Parathyroid adenoma (tissue), 2 donors: ENCODE data around the gene OSGEPL1.
"Not testable (repeated sequence)": the region's sequence is repeated elsewhere in the genome, so short reads cannot be mapped to it uniquely, and the experiment has no call there.

Experiments
- H2AFZ ChIP-seq: fragments of 300-600 bp; sonication (generic); one replicate; pipeline ENCODE4 v1.7.0; 2017; ENCODE audit warnings: antibody characterized with exemption, mild to moderate bottlenecking
- H3K27ac ChIP-seq: fragments of 300-600 bp; sonication (generic); one replicate; pipeline ENCODE4 v1.7.0; 2017
- H3K27me3 ChIP-seq: fragments of 300-600 bp; sonication (generic); one replicate; pipeline ENCODE4 v1.7.0; 2017; ENCODE audit warnings: low read length; ENCODE audit not compliant: control insufficient read depth, insufficient read depth
- H3K36me3 ChIP-seq: fragments of 300-600 bp; sonication (generic); one replicate; pipeline ENCODE4 v1.7.0; 2017; ENCODE audit warnings: low read length; ENCODE audit not compliant: control insufficient read depth, insufficient read depth
- H3K4me1 ChIP-seq: fragments of 300-600 bp; sonication (generic); one replicate; pipeline ENCODE4 v1.7.0; 2017; ENCODE audit warnings: control low read depth
- H3K4me2 ChIP-seq: fragments of 300-600 bp; sonication (generic); one replicate; pipeline ENCODE4 v1.7.0; 2017; ENCODE audit warnings: low read length
- H3K4me3 ChIP-seq: fragments of 300-600 bp; sonication (generic); one replicate; pipeline ENCODE4 v1.7.0; 2017; ENCODE audit warnings: low read depth, low read length
- H3K79me2 ChIP-seq: fragments of 300-600 bp; sonication (generic); one replicate; pipeline ENCODE4 v1.7.0; 2017; ENCODE audit warnings: control low read depth
- H3K9ac ChIP-seq: fragments of 300-600 bp; sonication (generic); one replicate; pipeline ENCODE4 v1.7.0; 2017; ENCODE audit warnings: mild to moderate bottlenecking
- H3K9me3 ChIP-seq: fragments of 300-600 bp; sonication (generic); one replicate; pipeline ENCODE4 v1.7.0; 2017; ENCODE audit warnings: low read length; ENCODE audit not compliant: control insufficient read depth
- TF ChIP-seq, protein P1 (sequence below): fragments of 300-600 bp; sonication (generic); IDR thresholded peaks from one replicate; pipeline ENCODE4 v1.7.0; 2017; ENCODE audit warnings: antibody characterized with exemption, mild to moderate bottlenecking
- donor health status: primary hyperparathyroidism.

Gene OSGEPL1

DNA sequence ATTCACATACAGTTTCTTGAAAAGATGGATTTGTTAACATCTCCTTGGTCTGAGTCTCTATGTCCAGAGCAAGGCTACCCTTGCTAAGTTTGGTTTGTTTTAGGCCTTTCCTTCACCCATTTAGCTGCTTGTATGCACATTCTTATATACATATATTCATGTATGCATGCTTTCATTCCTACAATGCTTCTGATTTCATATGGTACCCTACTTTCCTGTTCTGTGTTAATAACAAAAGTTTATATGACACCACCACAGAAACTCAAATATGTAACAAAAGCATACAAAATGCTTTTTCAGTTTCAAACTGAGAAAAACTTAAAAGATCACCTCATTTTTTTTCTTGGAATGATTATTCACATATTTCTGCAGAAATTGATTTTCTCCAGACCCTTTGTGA lies 39.4 kb downstream of the OSGEPL1 start:
- Histone ChIP-seq H3K9ac (no peak overlapping the region), H3K9me3 (no peaks in the 10 kb centered on the region), H3K4me2 (no peak overlapping the region), H3K4me3 (no peak overlapping the region), H3K79me2 (no peaks in the 10 kb centered on the region), H3K36me3 (no peaks in the 10 kb centered on the region), H3K27ac (no peak overlapping the region), H3K4me1 (no peaks in the 10 kb centered on the region), H2AFZ (no peak overlapping the region), H3K27me3 (no peaks in the 10 kb centered on the region)
- TF ChIP-seq, protein P1, sequence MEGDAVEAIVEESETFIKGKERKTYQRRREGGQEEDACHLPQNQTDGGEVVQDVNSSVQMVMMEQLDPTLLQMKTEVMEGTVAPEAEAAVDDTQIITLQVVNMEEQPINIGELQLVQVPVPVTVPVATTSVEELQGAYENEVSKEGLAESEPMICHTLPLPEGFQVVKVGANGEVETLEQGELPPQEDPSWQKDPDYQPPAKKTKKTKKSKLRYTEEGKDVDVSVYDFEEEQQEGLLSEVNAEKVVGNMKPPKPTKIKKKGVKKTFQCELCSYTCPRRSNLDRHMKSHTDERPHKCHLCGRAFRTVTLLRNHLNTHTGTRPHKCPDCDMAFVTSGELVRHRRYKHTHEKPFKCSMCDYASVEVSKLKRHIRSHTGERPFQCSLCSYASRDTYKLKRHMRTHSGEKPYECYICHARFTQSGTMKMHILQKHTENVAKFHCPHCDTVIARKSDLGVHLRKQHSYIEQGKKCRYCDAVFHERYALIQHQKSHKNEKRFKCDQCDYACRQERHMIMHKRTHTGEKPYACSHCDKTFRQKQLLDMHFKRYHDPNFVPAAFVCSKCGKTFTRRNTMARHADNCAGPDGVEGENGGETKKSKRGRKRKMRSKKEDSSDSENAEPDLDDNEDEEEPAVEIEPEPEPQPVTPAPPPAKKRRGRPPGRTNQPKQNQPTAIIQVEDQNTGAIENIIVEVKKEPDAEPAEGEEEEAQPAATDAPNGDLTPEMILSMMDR, result no peak

DNA sequence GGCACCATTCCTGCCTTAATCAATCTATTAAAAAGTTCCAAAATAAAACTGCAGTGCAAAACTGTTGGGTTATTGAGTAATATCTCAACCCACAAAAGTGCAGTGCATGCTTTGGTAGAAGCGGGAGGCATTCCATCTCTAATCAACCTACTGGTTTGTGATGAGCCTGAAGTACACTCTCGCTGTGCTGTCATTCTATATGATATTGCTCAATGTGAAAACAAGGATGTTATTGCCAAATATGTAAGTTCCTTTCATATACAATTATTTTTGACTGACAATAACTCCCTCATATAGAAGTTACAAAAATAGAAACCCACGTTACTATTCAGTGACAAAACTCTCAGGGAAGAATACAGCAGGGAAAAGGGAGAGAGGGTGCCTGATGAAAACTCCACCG lies 43.0 kb downstream of the OSGEPL1 start:
- Histone ChIP-seq H3K27me3 (no peaks in the 10 kb centered on the region), H3K4me3 (no peak overlapping the region), H3K27ac (no peak overlapping the region), H2AFZ (no peak overlapping the region), H3K9me3 (no peaks in the 10 kb centered on the region), H3K36me3 (no peaks in the 10 kb centered on the region), H3K9ac (no peak overlapping the region), H3K79me2 (no peaks in the 10 kb centered on the region), H3K4me2 (no peak overlapping the region), H3K4me1 (no peaks in the 10 kb centered on the region)
- TF ChIP-seq, protein P1, result no peak

DNA sequence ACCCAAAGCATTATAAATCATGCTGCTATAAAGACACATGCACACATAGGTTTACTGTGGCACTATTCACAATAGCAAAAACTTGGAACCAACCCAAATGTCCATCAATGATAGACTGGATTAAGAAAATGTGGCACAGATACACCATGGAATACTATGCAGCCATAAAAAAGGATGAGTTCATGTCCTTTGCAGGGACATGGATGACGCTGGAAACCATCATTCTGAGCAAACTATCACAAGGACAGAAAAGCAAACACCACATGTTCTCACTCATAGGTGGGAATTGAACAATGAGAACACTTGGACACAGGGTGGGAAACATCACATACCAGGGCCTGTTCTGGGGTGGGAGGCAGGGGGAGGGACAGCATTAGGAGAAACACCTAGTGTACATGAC lies 45.0 kb downstream of the OSGEPL1 start:
- not testable (repeated sequence) for H3K36me3 ChIP-seq, H3K4me1 ChIP-seq

DNA sequence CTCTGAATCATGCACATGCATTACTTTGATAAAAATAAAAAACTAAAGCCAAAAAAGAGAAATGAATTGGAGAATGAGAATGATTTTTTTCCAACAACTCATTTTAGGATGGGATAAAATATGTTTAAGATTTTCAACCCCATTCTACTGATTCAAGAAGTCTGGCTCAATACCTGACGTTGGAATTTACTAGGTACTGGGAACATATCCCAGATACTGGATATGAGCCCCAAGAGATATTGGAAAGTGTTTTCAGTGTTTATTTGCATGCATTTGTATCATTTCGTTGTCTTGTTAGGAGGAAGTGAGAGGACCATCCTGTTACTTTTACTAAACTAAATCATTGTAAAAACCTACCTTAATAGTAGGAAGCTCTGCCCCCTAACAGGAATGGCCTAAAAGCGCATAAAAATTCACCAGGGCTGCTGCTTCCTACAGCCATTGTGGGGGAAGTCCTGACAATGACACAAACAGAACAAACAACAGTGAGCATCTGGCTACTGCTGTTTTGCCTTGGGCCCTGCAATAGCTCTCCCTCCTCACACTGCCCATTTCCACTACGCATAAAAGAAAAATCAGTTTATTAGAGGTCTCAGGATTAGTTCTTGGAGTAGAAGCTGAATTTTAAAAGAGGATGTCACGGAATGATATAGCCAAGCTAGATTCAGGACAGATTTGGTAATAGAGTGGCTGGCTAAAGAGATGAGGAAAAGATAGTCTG lies 52.9 kb downstream of the OSGEPL1 start:
- Histone ChIP-seq H3K79me2 (no peaks in the 10 kb centered on the region), H3K27me3 (no peaks in the 10 kb centered on the region), H3K9me3 (no peaks in the 10 kb centered on the region), H3K36me3 (no peaks in the 10 kb centered on the region), H3K4me3 (no peak overlapping the region), H3K27ac (no peak overlapping the region), H2AFZ (no peak overlapping the region), H3K9ac (no peak overlapping the region), H3K4me1 (no peaks in the 10 kb centered on the region), H3K4me2 (no peak overlapping the region)
- TF ChIP-seq, protein P1, result no peak

More for the DNA sequence above, 45.0 kb downstream of the OSGEPL1 start:
- H3K4me3 ChIP-seq, H2AFZ ChIP-seq, H3K9ac ChIP-seq, H3K4me2 ChIP-seq, H3K27me3 ChIP-seq, H3K79me2 ChIP-seq, H3K9me3 ChIP-seq, H3K27ac ChIP-seq: not testable (repeated sequence)

DNA sequence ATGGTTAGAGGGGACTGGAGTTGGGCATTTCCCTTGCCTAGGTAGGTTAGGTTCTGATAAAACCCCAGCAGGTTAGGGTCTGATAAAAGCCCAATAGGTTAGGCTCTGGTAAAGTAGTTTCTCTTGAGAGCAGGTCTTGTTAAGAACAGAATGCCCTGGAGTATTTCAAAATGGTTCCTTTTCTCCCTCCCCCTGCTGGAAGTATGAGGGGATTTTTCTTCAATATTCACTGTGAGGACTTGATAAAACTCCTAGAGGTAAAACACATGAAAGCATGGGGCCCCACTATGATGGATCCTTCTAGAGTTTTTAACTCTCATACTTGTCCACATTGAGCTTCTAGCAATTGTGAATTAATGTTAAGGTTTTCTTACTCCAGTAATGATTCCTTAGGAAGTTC lies 60.5 kb downstream of the OSGEPL1 start:
- H3K27me3 ChIP-seq, result no peaks in the 10 kb centered on the region
- H3K4me3 ChIP-seq, result no peak overlapping the region
- no peak overlapping the region for H3K27ac ChIP-seq
- H3K4me2 ChIP-seq, result no peak overlapping the region
- H3K9me3 ChIP-seq, result no peaks in the 10 kb centered on the region
- no peaks in the 10 kb centered on the region for H3K79me2 ChIP-seq
- peak overlapping the region; percentile 24 for H2AFZ ChIP-seq
- no peak overlapping the region for H3K9ac ChIP-seq
- H3K36me3 ChIP-seq, result no peaks in the 10 kb centered on the region
- TF ChIP-seq, protein P1, result no peak
- H3K4me1 ChIP-seq, result peaks cover 6% of the 10 kb centered on the region
